SK-N-SH treated with all-trans-retinoic acid at 6 μM for 48 hours (cell line): ENCODE results near the gene EFNA1.

ENCODE experiments used
- ATAC-seq: fragments of 200-7000 bp; cut with Tn5 transposase; 3 replicates; pipeline ENCODE4 v1.9.1; 2020; ENCODE audit warnings: mild to moderate bottlenecking, moderate library complexity
- ARNTL ChIP-seq: fragments of 450-650 bp; formaldehyde crosslinking; IDR thresholded peaks from 2 replicates; pipeline ENCODE4 v1.5.0; 2020; ENCODE audit warnings: low read depth, mild to moderate bottlenecking, moderate library complexity, borderline replicate concordance
- BACH2 ChIP-seq: fragments of 250-450 bp; sonication (Bioruptor Pico); IDR thresholded peaks from 2 replicates; pipeline ENCODE4 v1.9.0; 2021; ENCODE audit warnings: mild to moderate bottlenecking, borderline replicate concordance
- CREB5 ChIP-seq: fragments of 250-450 bp; sonication (Bioruptor Pico); IDR thresholded peaks from 2 replicates; pipeline ENCODE4 v1.5.1; 2020; ENCODE audit warnings: low read depth, mild to moderate bottlenecking, moderate library complexity
- CSDC2 ChIP-seq: fragments of 250-450 bp; sonication (Bioruptor Pico); IDR thresholded peaks from 2 replicates; pipeline ENCODE4 v1.5.0; 2020; ENCODE audit warnings: mild to moderate bottlenecking, moderate library complexity
- ESRRG ChIP-seq: fragments of 250-450 bp; sonication (Bioruptor Pico); IDR thresholded peaks from 2 replicates; pipeline ENCODE4 v1.6.1; 2021; ENCODE audit warnings: mild to moderate bottlenecking
- GLIS3 ChIP-seq: fragments of 250-450 bp; sonication (Bioruptor Pico); IDR thresholded peaks from 2 replicates; pipeline ENCODE4 v1.5.0; 2020; ENCODE audit warnings: mild to moderate bottlenecking, moderate library complexity
- ISL1 ChIP-seq: fragments of 250-450 bp; sonication (Bioruptor Pico); IDR thresholded peaks from 2 replicates; pipeline ENCODE4 v2.1.2; 2022; ENCODE audit warnings: mild to moderate bottlenecking, moderate library complexity
- OSR1 ChIP-seq: fragments of 250-450 bp; sonication (Bioruptor Pico); IDR thresholded peaks from 2 replicates; pipeline ENCODE4 v1.8.0; 2022; ENCODE audit warnings: moderate library complexity, mild to moderate bottlenecking, inconsistent platforms
- PATZ1 ChIP-seq: fragments of 250-450 bp; sonication (Bioruptor Pico); IDR thresholded peaks from 2 replicates; pipeline ENCODE4 v1.8.0; 2020; ENCODE audit warnings: mild to moderate bottlenecking, moderate library complexity, borderline replicate concordance
- RARB ChIP-seq: fragments of 250-450 bp; sonication (Bioruptor Pico); IDR thresholded peaks from 2 replicates; pipeline ENCODE4 v1.8.0; 2021; ENCODE audit warnings: mild to moderate bottlenecking, moderate library complexity
- SNAI2 ChIP-seq: fragments of 250-450 bp; sonication (Bioruptor Pico); IDR thresholded peaks from 2 replicates; pipeline ENCODE4 v1.5.0; 2020; ENCODE audit warnings: mild to moderate bottlenecking, moderate library complexity
- TCF4 ChIP-seq: fragments of 250-450 bp; sonication (Bioruptor Pico); IDR thresholded peaks from 2 replicates; pipeline ENCODE4 v1.8.0; 2021; ENCODE audit warnings: mild to moderate bottlenecking, moderate library complexity, borderline replicate concordance
- TOX ChIP-seq: fragments of 250-450 bp; sonication (Bioruptor Pico); IDR thresholded peaks from 2 replicates; pipeline ENCODE4 v1.8.0; 2021; ENCODE audit warnings: mild to moderate bottlenecking, moderate library complexity, borderline replicate concordance
- ZC3H10 ChIP-seq: fragments of 250-450 bp; sonication (Bioruptor Pico); IDR thresholded peaks from 2 replicates; pipeline ENCODE4 v1.5.1; 2021; ENCODE audit warnings: mild to moderate bottlenecking, moderate library complexity
- ZFP3 ChIP-seq: fragments of 250-450 bp; sonication (Bioruptor Pico); IDR thresholded peaks from 2 replicates; pipeline ENCODE4 v1.5.0; 2020; ENCODE audit warnings: mild to moderate bottlenecking, moderate library complexity
- ZNF565 ChIP-seq: fragments of 450-650 bp; formaldehyde crosslinking; conservative IDR thresholded peaks from 2 replicates; pipeline ENCODE4 v1.5.0; 2020; ENCODE audit warnings: low read depth, mild to moderate bottlenecking, moderate library complexity
- ZNF70 ChIP-seq: fragments of 450-650 bp; formaldehyde crosslinking; IDR thresholded peaks from 2 replicates; pipeline ENCODE4 v1.5.0; 2020; ENCODE audit warnings: mild to moderate bottlenecking, moderate library complexity
- ZNF8 ChIP-seq: fragments of 450-650 bp; formaldehyde crosslinking; IDR thresholded peaks from 2 replicates; pipeline ENCODE4 v1.5.0; 2020; ENCODE audit warnings: mild to moderate bottlenecking, moderate library complexity
- TF ChIP-seq, protein P1 (sequence below): fragments of 250-450 bp; sonication (Bioruptor Pico); IDR thresholded peaks from 2 replicates; pipeline ENCODE4 v1.5.1; 2021; ENCODE audit warnings: mild to moderate bottlenecking, moderate library complexity
- TF ChIP-seq, protein P2 (sequence below): fragments of 250-450 bp; sonication (Bioruptor Pico); IDR thresholded peaks from 2 replicates; pipeline ENCODE4 v1.8.0; 2021; ENCODE audit warnings: low read depth, mild to moderate bottlenecking, moderate library complexity, borderline replicate concordance

EFNA1 gene

GRCh38 chr1:155083052-155083541, 44.6 kb upstream of the EFNA1 start (continued):
- no peak for TF ChIP-seq PATZ1 (CRISPR knock-in tag)
- TF ChIP-seq RARB (CRISPR knock-in tag) = no peak
- TF ChIP-seq, protein P1, sequence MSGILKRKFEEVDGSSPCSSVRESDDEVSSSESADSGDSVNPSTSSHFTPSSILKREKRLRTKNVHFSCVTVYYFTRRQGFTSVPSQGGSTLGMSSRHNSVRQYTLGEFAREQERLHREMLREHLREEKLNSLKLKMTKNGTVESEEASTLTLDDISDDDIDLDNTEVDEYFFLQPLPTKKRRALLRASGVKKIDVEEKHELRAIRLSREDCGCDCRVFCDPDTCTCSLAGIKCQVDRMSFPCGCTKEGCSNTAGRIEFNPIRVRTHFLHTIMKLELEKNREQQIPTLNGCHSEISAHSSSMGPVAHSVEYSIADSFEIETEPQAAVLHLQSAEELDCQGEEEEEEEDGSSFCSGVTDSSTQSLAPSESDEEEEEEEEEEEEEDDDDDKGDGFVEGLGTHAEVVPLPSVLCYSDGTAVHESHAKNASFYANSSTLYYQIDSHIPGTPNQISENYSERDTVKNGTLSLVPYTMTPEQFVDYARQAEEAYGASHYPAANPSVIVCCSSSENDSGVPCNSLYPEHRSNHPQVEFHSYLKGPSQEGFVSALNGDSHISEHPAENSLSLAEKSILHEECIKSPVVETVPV (CRISPR knock-in tag) = no peak
- no peak for TF ChIP-seq CSDC2 (CRISPR knock-in tag)

DNA sequence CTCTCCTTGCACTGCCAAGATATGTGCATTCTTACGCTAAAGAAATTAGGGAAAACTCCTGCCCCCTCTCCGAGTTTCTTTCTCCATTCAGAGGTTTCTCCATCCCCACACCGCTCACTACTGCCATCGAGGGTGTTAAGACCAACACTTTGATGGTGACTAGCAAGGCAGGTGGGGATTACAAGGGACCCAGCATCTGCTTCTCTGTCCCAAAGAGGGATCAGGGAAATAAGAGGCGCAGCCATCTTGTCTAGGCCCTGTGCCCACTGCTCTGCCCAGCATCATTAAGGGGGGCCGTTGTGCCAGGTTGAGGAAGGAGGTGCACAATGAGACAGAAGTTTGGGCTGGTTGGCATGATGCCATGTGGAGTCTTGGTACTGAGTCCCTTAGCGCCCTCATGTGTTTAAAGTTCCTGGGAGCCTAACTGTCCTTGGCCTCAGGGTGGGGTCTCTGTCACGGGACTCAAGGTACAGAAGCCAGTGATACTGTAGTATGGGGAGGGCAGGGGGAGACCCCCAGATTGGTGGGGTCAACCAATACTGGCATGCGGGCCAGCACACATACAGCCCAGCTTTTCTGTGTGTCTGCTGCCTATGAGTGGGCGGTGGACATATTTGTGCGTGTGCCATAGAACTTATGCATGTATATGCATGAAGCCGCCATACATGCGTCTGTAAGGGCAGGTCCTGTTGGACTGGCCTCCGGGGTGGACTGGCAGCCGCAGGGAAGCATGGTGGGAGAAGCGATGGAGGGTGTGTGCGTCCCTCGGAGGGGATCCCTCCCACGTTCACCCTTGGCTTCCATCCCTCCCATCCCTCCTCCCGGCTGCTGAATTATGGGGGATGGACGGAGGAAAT, 43.6 kb upstream of the EFNA1 start:
- ATAC-seq = peak; percentile 8
- TF ChIP-seq OSR1 (CRISPR knock-in tag) (no peak), ZNF565 (CRISPR knock-in tag) (no peak), PATZ1 (CRISPR knock-in tag) (no peak), ARNTL (CRISPR knock-in tag) (no peak), SNAI2 (CRISPR knock-in tag) (no peak), ZNF70 (no peak), TCF4 (CRISPR knock-in tag) (no peak)

GRCh38 chr1:155084722-155085503, 42.8 kb upstream of the EFNA1 start:
- no peak for TF ChIP-seq ARNTL (CRISPR knock-in tag)
- TF ChIP-seq SNAI2 (CRISPR knock-in tag) = no peak
- no peak for TF ChIP-seq TOX (CRISPR knock-in tag)
- no peak for TF ChIP-seq ISL1
- TF ChIP-seq ZNF565 (CRISPR knock-in tag) = no peak
- no peak for TF ChIP-seq RARB (CRISPR knock-in tag)
- no peak for TF ChIP-seq TCF4 (CRISPR knock-in tag)
- TF ChIP-seq, protein P2, sequence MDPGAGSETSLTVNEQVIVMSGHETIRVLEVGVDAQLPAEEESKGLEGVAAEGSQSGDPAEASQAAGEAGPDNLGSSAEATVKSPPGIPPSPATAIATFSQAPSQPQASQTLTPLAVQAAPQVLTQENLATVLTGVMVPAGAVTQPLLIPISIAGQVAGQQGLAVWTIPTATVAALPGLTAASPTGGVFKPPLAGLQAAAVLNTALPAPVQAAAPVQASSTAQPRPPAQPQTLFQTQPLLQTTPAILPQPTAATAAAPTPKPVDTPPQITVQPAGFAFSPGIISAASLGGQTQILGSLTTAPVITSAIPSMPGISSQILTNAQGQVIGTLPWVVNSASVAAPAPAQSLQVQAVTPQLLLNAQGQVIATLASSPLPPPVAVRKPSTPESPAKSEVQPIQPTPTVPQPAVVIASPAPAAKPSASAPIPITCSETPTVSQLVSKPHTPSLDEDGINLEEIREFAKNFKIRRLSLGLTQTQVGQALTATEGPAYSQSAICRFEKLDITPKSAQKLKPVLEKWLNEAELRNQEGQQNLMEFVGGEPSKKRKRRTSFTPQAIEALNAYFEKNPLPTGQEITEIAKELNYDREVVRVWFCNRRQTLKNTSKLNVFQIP (CRISPR knock-in tag) = no peak
- TF ChIP-seq PATZ1 (CRISPR knock-in tag) = no peak
- TF ChIP-seq BACH2 = no peak
- TF ChIP-seq ZNF8 (CRISPR knock-in tag) = no peak
- TF ChIP-seq CSDC2 (CRISPR knock-in tag) = no peak
- TF ChIP-seq GLIS3 = no peak
- TF ChIP-seq, protein P1 (CRISPR knock-in tag) = no peak
- no peak for TF ChIP-seq CREB5 (CRISPR knock-in tag)
- no peak for TF ChIP-seq ZC3H10
- no peak for TF ChIP-seq ESRRG (CRISPR knock-in tag)
- no peak for TF ChIP-seq ZFP3 (CRISPR knock-in tag)
- TF ChIP-seq, all 23 proteins: peak for 0
- ATAC-seq = peak; percentile 86
